Keratinocyte (primary cell): ENCODE data around the gene PRSS36. TPM values are rescaled to one million over a fixed set of nuclear protein-coding genes. Genes with fewer than 3 reads are reported as not detected.
A peak's percentile ranks its signal among the peaks of the same experiment; 100 is the strongest.
"Not testable (repeated sequence)": the region's sequence is repeated elsewhere in the genome, so short reads cannot be mapped to it uniquely, and the experiment has no call there.

Experiments
- DNase-seq: peaks from one replicate; pipeline ENCODE4 v3.0.0-alpha.2; 2011; ENCODE audit warnings: low read depth, missing footprints, low spot score
- FAIRE-seq: peaks from 2 replicates; lab custom pipeline; 2011; peaks lifted over from hg19 to GRCh38; lab: Jason Lieb, UNC
- H2AFZ ChIP-seq: 2 replicates; pipeline ENCODE4 v1.6.0; 2012; ENCODE audit warnings: low read length, control low read depth, inconsistent platforms; ENCODE audit not compliant: control insufficient read depth
- H3K27ac ChIP-seq: 2 replicates; pipeline ENCODE4 v1.5.1; 2011; ENCODE audit warnings: low read length; ENCODE audit not compliant: control insufficient read depth, insufficient read depth
- H3K27me3 ChIP-seq: 3 replicates; pipeline ENCODE4 v1.6.0; 2011; ENCODE audit warnings: low read length; ENCODE audit not compliant: control insufficient read depth, insufficient read depth; ENCODE audit errors: extremely low read depth
- H3K36me3 ChIP-seq, 2 experiments: 2 replicates in 1 of 2; 3 replicates in 1 of 2; pipeline ENCODE4 v1.5.1; 2011; ENCODE audit warnings: low read length in 2 of 2, mild to moderate bottlenecking in 1 of 2; ENCODE audit not compliant: control insufficient read depth in 2 of 2, insufficient read depth in 2 of 2; ENCODE audit errors: extremely low read depth in 1 of 2
- H3K4me1 ChIP-seq: 3 replicates; pipeline ENCODE4 v1.5.1; 2011; ENCODE audit warnings: low read length; ENCODE audit not compliant: control insufficient read depth, insufficient read depth; ENCODE audit errors: extremely low read depth
- H3K4me2 ChIP-seq: 3 replicates; pipeline ENCODE4 v1.6.0; 2011; ENCODE audit warnings: low read depth, low read length; ENCODE audit not compliant: control insufficient read depth, insufficient read depth; ENCODE audit errors: extremely low read depth
- H3K4me3 ChIP-seq, 3 experiments: fragments of 200-600 bp in 1 of 3; sonication (generic) in 1 of 3; 2 replicates in 2 of 3; 3 replicates in 1 of 3; pipeline ENCODE4 v1.5.1; 2011 to 2016; ENCODE audit warnings: low read length in 3 of 3, mild to moderate bottlenecking in 3 of 3, control low read depth in 2 of 3, inconsistent platforms in 1 of 3, low read depth in 1 of 3, mixed read lengths in 1 of 3, mixed run types in 1 of 3, moderate library complexity in 1 of 3; ENCODE audit not compliant: control insufficient read depth in 2 of 3, insufficient read depth in 2 of 3; ENCODE audit errors: extremely low read depth in 1 of 3
- H3K79me2 ChIP-seq: 2 replicates; pipeline ENCODE4 v1.6.0; 2012; ENCODE audit warnings: low read length; ENCODE audit not compliant: control insufficient read depth, insufficient read depth
- H3K9ac ChIP-seq: 3 replicates; pipeline ENCODE4 v1.6.0; 2011; ENCODE audit warnings: low read length; ENCODE audit not compliant: control insufficient read depth, insufficient read depth; ENCODE audit errors: extremely low read depth
- H3K9me1 ChIP-seq: 3 replicates; pipeline ENCODE4 v1.6.0; 2011; ENCODE audit warnings: low read length; ENCODE audit not compliant: control insufficient read depth, insufficient read depth; ENCODE audit errors: extremely low read depth
- H3K9me3 ChIP-seq: 2 replicates; pipeline ENCODE4 v1.5.1; 2012; ENCODE audit warnings: low read depth, low read length; ENCODE audit not compliant: control insufficient read depth
- H4K20me1 ChIP-seq: 3 replicates; pipeline ENCODE4 v1.6.0; 2011; ENCODE audit warnings: low read length; ENCODE audit not compliant: control insufficient read depth, insufficient read depth; ENCODE audit errors: extremely low read depth
- CTCF ChIP-seq, 3 experiments: IDR thresholded peaks in 1 of 3; conservative IDR thresholded peaks in 1 of 3; optimal IDR thresholded peaks in 1 of 3; 2 replicates in 2 of 3; 3 replicates in 1 of 3; pipeline versions ENCODE3 to v1.5.1; 2011; ENCODE audit warnings: low read length in 3 of 3, mild to moderate bottlenecking in 3 of 3, moderate library complexity in 2 of 3, control low read depth in 1 of 3, inconsistent platforms in 1 of 3; ENCODE audit not compliant: insufficient read depth in 2 of 3; ENCODE audit errors: extremely low read depth in 1 of 3
- EZH2 ChIP-seq: IDR thresholded peaks from one replicate; pipeline ENCODE4 v1.6.1; 2012; ENCODE audit warnings: inconsistent platforms, mild to moderate bottlenecking, low read length, moderate library complexity
- dilution Hi-C: fragments of 300-500 bp; cut with MboI; formaldehyde crosslinking; loops from one replicate; pipeline ENCODE4 v1.7.0; 2020; ENCODE audit warnings: low sequenced_read_pairs; ENCODE audit not compliant: extremely low pct_ligation_motif_present
- polyA plus RNA-seq, 5 experiments: library from polyadenylated mRNA; depleted of rRNA in 3 of 5; stranded (reverse) in 3 of 5; stranded (forward) in 1 of 5; unstranded in 1 of 5; fragments of >200 nt; gene quantifications; 1 replicate in 1 of 5; 2 replicates in 3 of 5; 3 replicates in 1 of 5; pipeline versions ENCODE4 v1.2.1 to v1.2.3, GENCODE V29; 2011 to 2012; ENCODE audit warnings: missing spikeins in 2 of 5, low read depth in 1 of 5, low replicate concordance in 1 of 5

PRSS36 gene
- polyA plus RNA-seq, 1 donor (not counting 4 experiments of a cell fraction or from before 2014, with no cell fraction given) = 0.43 TPM

GRCh38 chr16:31177136-31177535 is 27.3 kb upstream of the PRSS36 start:
- peaks cover 22% of the 10 kb centered on the region for H3K79me2 ChIP-seq
- H3K9ac ChIP-seq = no peak overlapping the region
- H3K4me1 ChIP-seq = peaks cover 13% of the 10 kb centered on the region
- no peaks in the 10 kb centered on the region for H3K9me1 ChIP-seq
- H2AFZ ChIP-seq = no peak overlapping the region
- no peak overlapping the region for H3K27ac ChIP-seq
- H3K4me2 ChIP-seq = no peak overlapping the region
- H3K4me3 ChIP-seq = no peak overlapping the region
- no peak for TF ChIP-seq EZH2
- no peak for TF ChIP-seq CTCF (optimal IDR thresholded peaks at IDR 0.05 in 1 of 3, IDR thresholded peaks at IDR 0.05 in 1 of 3, conservative IDR thresholded peaks at IDR 0.05 in 1 of 3; ENCODE audit: extremely low read depth in 1 of 3, insufficient read depth in 2 of 3, low read length in 3 of 3)
- no peak for DNase-seq
- peak; percentile 17 for FAIRE-seq
- dilution Hi-C loops = no loop called here
- no peaks in the 10 kb centered on the region for H3K9me3 ChIP-seq
- peaks cover 0 to 6% of the 10 kb centered on the region in 2 experiments for H3K36me3 ChIP-seq
- H3K27me3 ChIP-seq = no peaks in the 10 kb centered on the region
- peaks cover 9% of the 10 kb centered on the region for H4K20me1 ChIP-seq

GRCh38 chr16:31170048-31170447 is 20.2 kb upstream of the PRSS36 start:
- H3K4me2 ChIP-seq, H4K20me1 ChIP-seq, dilution Hi-C loops, H3K27me3 ChIP-seq, H3K27ac ChIP-seq, H2AFZ ChIP-seq, DNase-seq, H3K4me1 ChIP-seq, H3K9me3 ChIP-seq, H3K9ac ChIP-seq, H3K79me2 ChIP-seq, FAIRE-seq, H3K4me3 ChIP-seq, H3K9me1 ChIP-seq, H3K36me3 ChIP-seq: not testable (repeated sequence)

GRCh38 chr16:31168848-31169247 is 19.0 kb upstream of the PRSS36 start:
- Histone ChIP-seq H3K4me1 (no peaks in the 10 kb centered on the region), H3K27me3 (no peaks in the 10 kb centered on the region), H3K9me3 (no peaks in the 10 kb centered on the region), H3K4me3 (no peak overlapping the region), H3K27ac (no peak overlapping the region), H2AFZ (no peak overlapping the region), H3K9me1 (no peaks in the 10 kb centered on the region), H3K36me3 (no peaks in the 10 kb centered on the region), H3K79me2 (no peaks in the 10 kb centered on the region), H3K9ac (no peak overlapping the region), H3K4me2 (no peak overlapping the region), H4K20me1 (no peaks in the 10 kb centered on the region)
- TF ChIP-seq EZH2 (no peak), CTCF (optimal IDR thresholded peaks at IDR 0.05 in 1 of 3, IDR thresholded peaks at IDR 0.05 in 1 of 3, conservative IDR thresholded peaks at IDR 0.05 in 1 of 3; ENCODE audit: extremely low read depth in 1 of 3, insufficient read depth in 2 of 3, low read length in 3 of 3) (no peak)
- FAIRE-seq = no peak
- no peak for DNase-seq
- dilution Hi-C loops = no loop called here
